Measurements from ENCODE around the gene SLC20A1. TPM values are rescaled to one million over a fixed set of nuclear protein-coding genes. Genes with fewer than 3 reads are reported as not detected.

SLC20A1 gene
- total RNA-seq, 1 donor from 2014 or later = 15.7 TPM

DNA sequence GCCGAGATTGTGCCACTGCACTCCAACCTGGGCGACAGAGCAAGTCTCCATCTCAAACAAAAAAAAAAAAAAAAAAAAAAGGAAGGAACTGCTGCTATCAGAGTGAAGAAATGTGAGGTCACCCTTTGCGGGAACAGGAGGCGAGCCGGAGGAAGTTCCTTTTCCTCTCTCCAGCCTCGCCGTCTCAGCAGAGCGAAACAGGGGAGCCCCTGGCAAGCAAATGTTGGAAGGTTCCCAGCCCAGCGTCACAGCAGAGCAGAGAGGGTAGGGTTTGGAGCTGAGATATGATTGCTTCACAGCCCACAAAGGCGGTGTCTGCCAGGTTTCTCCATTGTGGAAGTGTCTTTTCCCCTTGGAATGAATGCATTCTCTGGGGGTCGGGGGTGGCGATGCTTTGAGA is 28.5 kb downstream of the SLC20A1 start:
- no peak overlapping the region for H3K27ac ChIP-seq (ENCODE audit: low read depth, low read length)
- peaks cover under 1 to 2% (median 2%) of the 10 kb centered on the region in 3 donors for H3K4me1 ChIP-seq (ENCODE audit: control insufficient read depth in 3 of 3, insufficient read depth in 3 of 3, low read length in 3 of 3)
- no peak overlapping the region for H3K9ac ChIP-seq (ENCODE audit: low read depth in 1 of 3, low read length in 3 of 3)
- H3K36me3 ChIP-seq (ENCODE audit: control insufficient read depth in 3 of 3, insufficient read depth in 3 of 3, low read length in 3 of 3) = no peaks in the 10 kb centered on the region
- H3K4me3 ChIP-seq (ENCODE audit: low read length in 3 of 3) = peak overlapping the region in 1 of 3 donors; percentile 13
- no peaks in the 10 kb centered on the region for H3K27me3 ChIP-seq (ENCODE audit: control insufficient read depth in 3 of 3, insufficient read depth in 3 of 3, low read length in 3 of 3)
- H3K9me3 ChIP-seq (ENCODE audit: control insufficient read depth in 3 of 3, low read length in 3 of 3) = no peaks in the 10 kb centered on the region

DNA sequence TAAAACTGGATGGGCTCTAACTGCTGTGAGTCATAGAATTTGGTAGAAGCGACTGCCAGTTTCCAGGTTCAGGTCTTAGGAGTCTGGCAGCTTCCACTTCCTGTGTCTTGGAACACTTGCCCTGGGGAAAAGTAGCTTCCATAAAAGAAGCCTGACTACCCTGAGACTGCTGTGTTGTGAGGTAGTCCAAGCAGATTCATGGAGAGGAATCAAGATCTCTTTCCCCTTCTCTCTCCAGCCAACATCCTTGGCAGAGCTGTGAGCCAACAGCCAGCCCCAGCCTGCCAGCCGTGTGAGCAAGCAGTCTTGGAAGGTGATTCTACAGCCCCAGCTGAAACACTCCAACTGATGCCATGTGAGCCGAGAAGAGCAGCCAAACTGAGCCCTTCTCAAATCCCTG is 33.7 kb downstream of the SLC20A1 start:
- Histone ChIP-seq H3K9ac (ENCODE audit: low read depth in 1 of 3, low read length in 3 of 3) (no peak overlapping the region), H3K9me3 (ENCODE audit: control insufficient read depth in 3 of 3, low read length in 3 of 3) (no peaks in the 10 kb centered on the region), H3K4me3 (ENCODE audit: low read length in 3 of 3) (peak overlapping the region in 1 of 3 donors; percentile 15), H3K36me3 (ENCODE audit: control insufficient read depth in 3 of 3, insufficient read depth in 3 of 3, low read length in 3 of 3) (no peaks in the 10 kb centered on the region), H3K27ac (ENCODE audit: low read depth, low read length) (peak overlapping the region; percentile 55), H3K4me1 (ENCODE audit: control insufficient read depth in 3 of 3, insufficient read depth in 3 of 3, low read length in 3 of 3) (peaks cover 8 to 17% (median 10%) of the 10 kb centered on the region in 3 donors), H3K27me3 (ENCODE audit: control insufficient read depth in 3 of 3, insufficient read depth in 3 of 3, low read length in 3 of 3) (no peaks in the 10 kb centered on the region)

GRCh38 chr2:112680666-112681101 is 34.9 kb downstream of the SLC20A1 start:
- no peaks in the 10 kb centered on the region for H3K36me3 ChIP-seq (ENCODE audit: control insufficient read depth in 3 of 3, insufficient read depth in 3 of 3, low read length in 3 of 3)
- H3K27ac ChIP-seq (ENCODE audit: low read depth, low read length) = peak overlapping the region; percentile 33
- H3K9ac ChIP-seq (ENCODE audit: low read depth in 1 of 3, low read length in 3 of 3) = peak overlapping the region in 1 of 3 donors; percentile 0
- H3K9me3 ChIP-seq (ENCODE audit: control insufficient read depth in 3 of 3, low read length in 3 of 3) = no peaks in the 10 kb centered on the region
- H3K4me3 ChIP-seq (ENCODE audit: low read length in 3 of 3) = peak overlapping the region in 2 of 3 donors; percentile 29 to 54
- H3K27me3 ChIP-seq (ENCODE audit: control insufficient read depth in 3 of 3, insufficient read depth in 3 of 3, low read length in 3 of 3) = no peaks in the 10 kb centered on the region
- peaks cover 8 to 17% (median 10%) of the 10 kb centered on the region in 3 donors for H3K4me1 ChIP-seq (ENCODE audit: control insufficient read depth in 3 of 3, insufficient read depth in 3 of 3, low read length in 3 of 3)

- no peaks in the 10 kb centered on the region for H3K27me3 ChIP-seq (ENCODE audit: control insufficient read depth in 3 of 3, insufficient read depth in 3 of 3, low read length in 3 of 3)
- peaks cover 8 to 17% (median 10%) of the 10 kb centered on the region in 3 donors for H3K4me1 ChIP-seq (ENCODE audit: control insufficient read depth in 3 of 3, insufficient read depth in 3 of 3, low read length in 3 of 3)
- no peaks in the 10 kb centered on the region for H3K9me3 ChIP-seq (ENCODE audit: control insufficient read depth in 3 of 3, low read length in 3 of 3)
- H3K9ac ChIP-seq (ENCODE audit: low read depth in 1 of 3, low read length in 3 of 3) = no peak overlapping the region
- H3K4me3 ChIP-seq (ENCODE audit: low read length in 3 of 3) = no peak overlapping the region
- no peak overlapping the region for H3K27ac ChIP-seq (ENCODE audit: low read depth, low read length)
- no peaks in the 10 kb centered on the region for H3K36me3 ChIP-seq (ENCODE audit: control insufficient read depth in 3 of 3, insufficient read depth in 3 of 3, low read length in 3 of 3)
Measured at GRCh38 chr2:112682101-112682500, 36.4 kb downstream of the SLC20A1 start.

DNA sequence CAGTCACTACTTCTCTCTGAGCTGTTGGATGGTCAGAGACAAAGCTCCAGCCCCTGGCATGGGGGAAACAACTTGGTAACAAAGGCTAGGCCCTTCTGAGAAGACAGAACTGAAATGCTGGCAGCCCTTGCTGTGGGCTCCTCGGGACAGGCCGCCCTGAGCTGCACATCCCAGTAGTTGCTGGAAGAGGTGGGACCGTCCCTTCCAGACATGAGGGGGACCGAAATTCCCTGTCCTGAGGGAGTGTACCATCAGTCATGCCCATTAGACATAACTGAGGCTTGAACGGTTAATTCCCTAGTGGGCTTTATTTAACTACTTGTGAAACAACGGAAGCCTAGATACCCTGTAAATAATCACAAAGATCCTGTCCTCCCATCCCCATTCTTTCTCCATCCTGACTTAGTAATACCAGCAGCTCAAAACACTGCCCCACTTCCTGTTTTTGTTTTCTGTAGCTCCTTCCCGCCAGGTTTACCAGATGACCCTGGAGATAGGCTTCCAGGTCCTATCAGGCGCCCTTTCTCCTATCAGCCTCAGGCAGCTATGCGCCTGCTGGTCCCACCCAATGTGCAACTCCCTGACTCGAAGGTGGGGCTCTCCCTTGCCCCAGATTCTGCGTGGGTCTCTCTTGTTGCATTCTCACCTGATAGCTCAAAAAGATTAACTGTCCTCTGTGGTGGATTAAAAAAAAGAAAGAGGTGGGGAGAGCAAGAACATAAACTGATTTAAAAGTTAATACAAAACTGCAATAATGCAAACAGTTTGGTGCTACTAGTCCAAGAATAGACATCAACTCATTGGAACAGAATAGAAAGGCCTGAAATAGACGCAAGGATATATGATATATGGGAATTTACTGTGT is 38.0 kb downstream of the SLC20A1 start:
- H3K4me1 ChIP-seq (ENCODE audit: control insufficient read depth in 3 of 3, insufficient read depth in 3 of 3, low read length in 3 of 3) = peaks cover 8 to 17% (median 10%) of the 10 kb centered on the region in 3 donors
- H3K27me3 ChIP-seq (ENCODE audit: control insufficient read depth in 3 of 3, insufficient read depth in 3 of 3, low read length in 3 of 3) = no peaks in the 10 kb centered on the region
- no peaks in the 10 kb centered on the region for H3K9me3 ChIP-seq (ENCODE audit: control insufficient read depth in 3 of 3, low read length in 3 of 3)
- H3K27ac ChIP-seq (ENCODE audit: low read depth, low read length) = no peak overlapping the region
- H3K36me3 ChIP-seq (ENCODE audit: control insufficient read depth in 3 of 3, insufficient read depth in 3 of 3, low read length in 3 of 3) = no peaks in the 10 kb centered on the region
- no peak overlapping the region for H3K4me3 ChIP-seq (ENCODE audit: low read length in 3 of 3)
- no peak overlapping the region for H3K9ac ChIP-seq (ENCODE audit: low read depth in 1 of 3, low read length in 3 of 3)

DNA sequence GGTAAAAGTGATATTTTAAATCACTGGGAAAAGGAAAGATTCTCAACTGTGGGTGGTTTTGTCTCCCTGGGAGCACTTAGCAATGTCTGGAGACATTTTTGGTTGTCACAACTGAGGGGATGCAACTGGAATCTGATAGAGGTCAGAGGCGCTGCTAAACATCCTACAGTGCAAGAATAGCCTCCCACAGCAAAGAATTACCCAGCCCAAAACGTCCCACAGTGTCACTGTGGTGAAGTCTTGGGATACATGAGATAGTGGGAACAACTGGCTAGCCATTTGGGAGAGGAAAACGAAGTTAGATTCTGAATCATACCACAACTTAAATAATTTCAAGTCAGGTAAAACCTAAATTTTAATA is 38.7 kb downstream of the SLC20A1 start:
- Histone ChIP-seq H3K36me3 (ENCODE audit: control insufficient read depth in 3 of 3, insufficient read depth in 3 of 3, low read length in 3 of 3) (no peaks in the 10 kb centered on the region), H3K27me3 (ENCODE audit: control insufficient read depth in 3 of 3, insufficient read depth in 3 of 3, low read length in 3 of 3) (no peaks in the 10 kb centered on the region), H3K4me3 (ENCODE audit: low read length in 3 of 3) (no peak overlapping the region), H3K9me3 (ENCODE audit: control insufficient read depth in 3 of 3, low read length in 3 of 3) (no peaks in the 10 kb centered on the region), H3K9ac (ENCODE audit: low read depth in 1 of 3, low read length in 3 of 3) (no peak overlapping the region), H3K27ac (ENCODE audit: low read depth, low read length) (no peak overlapping the region), H3K4me1 (ENCODE audit: control insufficient read depth in 3 of 3, insufficient read depth in 3 of 3, low read length in 3 of 3) (peaks cover 5 to 14% (median 7%) of the 10 kb centered on the region in 3 donors)

DNA sequence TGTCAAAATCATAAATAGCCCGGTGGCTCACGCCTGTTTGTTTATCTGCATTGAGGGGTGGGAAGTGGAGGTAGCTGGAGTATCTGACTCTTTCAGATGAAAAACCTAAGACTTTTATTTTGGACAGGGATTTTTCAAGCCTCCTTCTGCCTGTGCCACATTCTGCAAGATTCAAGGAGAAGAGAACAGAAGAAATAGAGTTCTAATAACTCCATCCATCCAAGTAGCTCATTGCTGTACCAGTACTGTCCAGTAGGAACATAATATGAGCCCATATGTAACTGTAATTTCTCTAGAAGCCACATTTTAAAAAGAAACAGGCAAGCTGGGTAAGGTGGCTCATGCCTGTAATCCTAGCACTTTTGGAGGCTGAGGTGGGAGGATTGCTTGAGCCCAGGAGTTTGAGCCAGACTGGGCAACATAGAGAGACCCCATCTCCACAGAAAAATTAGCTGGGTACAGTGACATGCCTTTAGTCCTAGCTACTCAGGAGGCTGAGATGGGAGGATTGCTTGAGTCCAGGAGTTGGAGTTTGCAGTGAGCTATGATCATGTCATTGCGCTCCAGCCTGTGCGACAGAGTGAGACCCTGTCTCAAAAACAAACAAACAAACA is 39.6 kb downstream of the SLC20A1 start:
- H3K9me3 ChIP-seq (ENCODE audit: control insufficient read depth in 3 of 3, low read length in 3 of 3) = no peaks in the 10 kb centered on the region
- H3K4me1 ChIP-seq (ENCODE audit: control insufficient read depth in 3 of 3, insufficient read depth in 3 of 3, low read length in 3 of 3) = peaks cover 0 to 7% (median 4%) of the 10 kb centered on the region in 3 donors
- no peaks in the 10 kb centered on the region for H3K27me3 ChIP-seq (ENCODE audit: control insufficient read depth in 3 of 3, insufficient read depth in 3 of 3, low read length in 3 of 3)
- no peaks in the 10 kb centered on the region for H3K36me3 ChIP-seq (ENCODE audit: control insufficient read depth in 3 of 3, insufficient read depth in 3 of 3, low read length in 3 of 3)
- H3K4me3 ChIP-seq (ENCODE audit: low read length in 3 of 3) = no peak overlapping the region
- H3K9ac ChIP-seq (ENCODE audit: low read depth in 1 of 3, low read length in 3 of 3) = no peak overlapping the region
- H3K27ac ChIP-seq (ENCODE audit: low read depth, low read length) = no peak overlapping the region

GRCh38 chr2:112686348-112687217 is 40.8 kb downstream of the SLC20A1 start:
- H3K9ac ChIP-seq (ENCODE audit: low read depth in 1 of 3, low read length in 3 of 3) = no peak overlapping the region
- H3K9me3 ChIP-seq (ENCODE audit: control insufficient read depth in 3 of 3, low read length in 3 of 3) = no peaks in the 10 kb centered on the region
- H3K4me1 ChIP-seq (ENCODE audit: control insufficient read depth in 3 of 3, insufficient read depth in 3 of 3, low read length in 3 of 3) = peaks cover 0 to 10% (median 2%) of the 10 kb centered on the region in 3 donors
- H3K4me3 ChIP-seq (ENCODE audit: low read length in 3 of 3) = no peak overlapping the region
- H3K27me3 ChIP-seq (ENCODE audit: control insufficient read depth in 3 of 3, insufficient read depth in 3 of 3, low read length in 3 of 3) = no peaks in the 10 kb centered on the region
- H3K36me3 ChIP-seq (ENCODE audit: control insufficient read depth in 3 of 3, insufficient read depth in 3 of 3, low read length in 3 of 3) = no peaks in the 10 kb centered on the region
- H3K27ac ChIP-seq (ENCODE audit: low read depth, low read length) = no peak overlapping the region

DNA sequence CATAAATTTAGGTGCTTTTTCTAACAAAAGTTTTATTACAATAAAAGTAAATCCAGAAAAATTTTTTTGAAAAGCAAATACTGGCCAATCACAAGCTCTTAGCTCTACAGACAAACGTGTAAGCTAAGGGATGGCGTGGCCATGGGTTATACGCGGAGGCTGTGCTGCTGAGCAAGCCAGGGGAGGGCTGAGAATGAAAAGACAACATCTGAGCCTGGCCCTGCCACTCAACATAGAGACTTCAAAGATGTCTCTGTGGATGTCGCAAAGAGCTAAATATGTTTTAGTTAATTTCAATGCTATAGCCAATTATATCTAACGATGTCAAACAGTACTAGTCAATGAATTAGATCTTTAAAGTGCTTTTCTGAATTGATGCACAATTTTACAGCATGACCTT is 41.8 kb downstream of the SLC20A1 start:
- H3K36me3 ChIP-seq (ENCODE audit: control insufficient read depth in 3 of 3, insufficient read depth in 3 of 3, low read length in 3 of 3) = no peaks in the 10 kb centered on the region
- no peak overlapping the region for H3K27ac ChIP-seq (ENCODE audit: low read depth, low read length)
- no peak overlapping the region for H3K4me3 ChIP-seq (ENCODE audit: low read length in 3 of 3)
- H3K9me3 ChIP-seq (ENCODE audit: control insufficient read depth in 3 of 3, low read length in 3 of 3) = no peaks in the 10 kb centered on the region
- peaks cover 0 to 13% (median 2%) of the 10 kb centered on the region in 3 donors for H3K4me1 ChIP-seq (ENCODE audit: control insufficient read depth in 3 of 3, insufficient read depth in 3 of 3, low read length in 3 of 3)
- H3K9ac ChIP-seq (ENCODE audit: low read depth in 1 of 3, low read length in 3 of 3) = no peak overlapping the region
- H3K27me3 ChIP-seq (ENCODE audit: control insufficient read depth in 3 of 3, insufficient read depth in 3 of 3, low read length in 3 of 3) = no peaks in the 10 kb centered on the region

Measured in skeletal muscle tissue (tissue), 4 donors.